Psoas muscle (tissue), 8 donors: ENCODE results near the gene SNN. TPM values are rescaled to one million over a fixed set of nuclear protein-coding genes. Genes with fewer than 3 reads are reported as not detected.

Experiments
- ATAC-seq, 4 donors: fragments of 200-7000 bp; cut with Tn5 transposase; one replicate each; pipeline ENCODE4 v1.9.1; 2020; ENCODE audit warnings: moderate library complexity in 3 of 4, mild to moderate bottlenecking in 2 of 4
- DNase-seq, 2 donors: peaks; one replicate each; pipeline ENCODE4 v3.0.0-alpha.2; 2020
- H3K27ac ChIP-seq: fragments of 200-600 bp; one replicate; pipeline ENCODE4 v1.8.0; 2022
- H3K27me3 ChIP-seq, 3 donors: fragments of 200-600 bp in 1 of 3; one replicate each; pipeline versions ENCODE4 v1.6.1 to v1.8.0; 2013 to 2022; ENCODE audit warnings: low read length in 2 of 3, mild to moderate bottlenecking in 2 of 3, moderate library complexity in 1 of 3; ENCODE audit not compliant: insufficient read depth in 3 of 3
- H3K36me3 ChIP-seq, 2 donors: fragments of 200-600 bp in 1 of 2; one replicate each; pipeline versions ENCODE4 v1.6.1 to v1.8.0; 2013 to 2022; ENCODE audit warnings: low read depth in 1 of 2, mild to moderate bottlenecking in 1 of 2, moderate library complexity in 1 of 2; ENCODE audit not compliant: insufficient read depth in 1 of 2
- H3K4me1 ChIP-seq: fragments of 200-600 bp; one replicate; pipeline ENCODE4 v1.8.0; 2022
- H3K4me3 ChIP-seq: fragments of 200-600 bp; one replicate; pipeline ENCODE4 v1.8.0; 2022; ENCODE audit warnings: mild to moderate bottlenecking
- H3K9me3 ChIP-seq: fragments of 200-600 bp; one replicate; pipeline ENCODE4 v1.8.0; 2022
- CTCF ChIP-seq: fragments of 200-600 bp; IDR thresholded peaks from one replicate; pipeline ENCODE4 v1.8.0; 2022; ENCODE audit warnings: antibody characterized with exemption
- WGBS, 3 donors: extraction: QIAGEN DNeasy Blood & Tissue Kit; methylation state at CpG; one replicate each; pipeline versions ENCODE4 v1.1.6 to v1.1.7; 2013; 5-methylcytosine and 5-hydroxymethylcytosine counted together
- intact Hi-C, 2 donors: fragments of 100-400 bp; cut with DNase I; formaldehyde crosslinking; loops; one replicate each; pipeline versions ENCODE4 v1.11.0 to v1.14.2; 2022
- polyA plus RNA-seq, 3 donors: library from polyadenylated mRNA; stranded (reverse); fragments of 200-250 nt; gene quantifications; one replicate each; pipeline ENCODE4 v1.2.3, GENCODE V29; 2013
- total RNA-seq, 4 donors: library from RNA; stranded (reverse); fragmentation: NEBNext Ultra II Directional in 2 of 4; extraction: Animal tissue kit (Norgen Biotek cat#: 25700) in 2 of 4; gene quantifications; one replicate each; pipeline versions ENCODE4 v1.2.1 to v1.2.4, GENCODE V29; 2021 to 2023
- donor health status: healthy with polysubstance abuse.
- donor health status: DM: no; HTN: no; CAD: no; lungs with moderate emphysema.
- donor health status: Bipolar disorder and iron deficiency.
- donor health status: healthy.
- donor health status: DM: yes; HTN: yes; CAD: no.
- donor health status: DM: no; HTN: no; CAD: no.
- donor health status: DM: no; HTN: no; CAD: no.
- donor health status: DM: yes; HTN: yes; CAD: no.

Gene SNN
- total and polyA plus RNA-seq, 7 donors, result 30.3 to 152 (median 100) TPM

- no peak for TF ChIP-seq CTCF
- 16 to 34% (median 19%) methylated on average over 5 of the region's 5 CpGs for WGBS, 3 donors
- peak; percentile 56 to 80 (median 64) for ATAC-seq
- H3K27me3 ChIP-seq, result no peaks in the 10 kb centered on the region
- H3K9me3 ChIP-seq, result no peaks in the 10 kb centered on the region
- peaks cover 82% of the 10 kb centered on the region for H3K4me1 ChIP-seq
- H3K27ac ChIP-seq, result peak overlapping the region; percentile 91
- H3K36me3 ChIP-seq, result peaks cover 10 to 74% of the 10 kb centered on the region in 2 donors
- DNase-seq, result no peak
- H3K4me3 ChIP-seq, result no peak overlapping the region
- intact Hi-C loops, result no loop called here
Measured at GRCh38 chr16:11682655-11683096, 14.4 kb downstream of the SNN start.

- no peak for ATAC-seq
- no peak overlapping the region for H3K4me3 ChIP-seq
- TF ChIP-seq CTCF, result no peak
- no peaks in the 10 kb centered on the region for H3K9me3 ChIP-seq
- peaks cover 13 to 74% of the 10 kb centered on the region in 2 donors for H3K36me3 ChIP-seq
- H3K27me3 ChIP-seq, result no peaks in the 10 kb centered on the region
- peak overlapping the region; percentile 91 for H3K27ac ChIP-seq
- intact Hi-C loops, result no loop called here
- peaks cover 82% of the 10 kb centered on the region for H3K4me1 ChIP-seq
- 55 to 61% (median 59%) methylated on average over 11 of the region's 11 CpGs for WGBS, 3 donors
- DNase-seq, result no peak
Measured at GRCh38 chr16:11683145-11683544, 14.9 kb downstream of the SNN start.

- 90 to 94% (median 91%) methylated on average over 12 of the region's 12 CpGs for WGBS, 3 donors
- peaks cover 12 to 61% of the 10 kb centered on the region in 2 donors for H3K36me3 ChIP-seq
- no peaks in the 10 kb centered on the region for H3K9me3 ChIP-seq
- ATAC-seq (no peak), DNase-seq (no peak)
- H3K27ac ChIP-seq, result peak overlapping the region; percentile 91
- TF ChIP-seq CTCF, result no peak
- no peak overlapping the region for H3K4me3 ChIP-seq
- H3K4me1 ChIP-seq, result peaks cover 83% of the 10 kb centered on the region
- no peaks in the 10 kb centered on the region for H3K27me3 ChIP-seq
- intact Hi-C loops, result no loop called here
Measured at GRCh38 chr16:11684231-11685025, 16.2 kb downstream of the SNN start.

- H3K27ac ChIP-seq, result peak overlapping the region; percentile 44
- WGBS, 3 donors, result 70 to 84% (median 72%) methylated on average over 9 of the region's 9 CpGs
Measured at GRCh38 chr16:11685844-11686618, 17.8 kb downstream of the SNN start.

More at GRCh38 chr16:11685844-11686618, 17.8 kb downstream of the SNN start:
- no peak overlapping the region for H3K4me3 ChIP-seq
- peaks cover 77% of the 10 kb centered on the region for H3K4me1 ChIP-seq
- intact Hi-C loops, result no loop called here
- no peak for TF ChIP-seq CTCF
- DNase-seq (no peak), ATAC-seq (no peak)
- H3K27me3 ChIP-seq, result no peaks in the 10 kb centered on the region
- no peaks in the 10 kb centered on the region for H3K9me3 ChIP-seq
- H3K36me3 ChIP-seq, result peaks cover 9 to 60% of the 10 kb centered on the region in 2 donors
